SIG-M5 treated with dmso at 0.1 percent for 504 hours (cell line): ENCODE data around the gene LINGO3.

Experiments used
- DNase-seq: peaks from one replicate; lab custom pipeline; 2025; ENCODE audit not compliant: unreplicated experiment; lab: John Stamatoyannopoulos, UW

Gene LINGO3

DNA sequence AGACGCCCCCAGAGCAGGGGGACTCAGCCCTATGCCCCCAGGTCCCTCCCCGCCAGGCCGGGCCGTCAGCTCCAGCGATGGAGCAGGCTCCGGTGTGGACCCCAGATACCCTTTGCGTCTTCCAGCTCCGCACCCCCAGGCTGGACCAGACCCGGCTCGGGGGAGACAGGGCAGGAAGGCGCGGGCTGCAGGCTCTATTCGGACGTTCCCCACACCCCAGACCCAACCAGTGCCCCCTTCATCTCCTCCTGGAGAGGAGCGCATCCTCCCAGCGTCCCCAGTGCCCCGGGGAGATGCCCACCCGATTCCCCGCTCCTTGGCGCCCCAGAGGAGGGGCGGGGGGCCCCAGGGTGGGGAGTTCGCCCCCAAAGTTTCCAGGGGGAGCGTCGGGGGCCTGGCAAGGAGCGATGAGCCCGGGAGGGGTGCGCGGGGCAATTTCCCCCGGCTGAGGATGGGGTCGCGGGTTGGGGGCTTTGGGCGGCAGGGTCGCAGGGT is 389 bp downstream of the LINGO3 start:
- no peak for DNase-seq

DNA sequence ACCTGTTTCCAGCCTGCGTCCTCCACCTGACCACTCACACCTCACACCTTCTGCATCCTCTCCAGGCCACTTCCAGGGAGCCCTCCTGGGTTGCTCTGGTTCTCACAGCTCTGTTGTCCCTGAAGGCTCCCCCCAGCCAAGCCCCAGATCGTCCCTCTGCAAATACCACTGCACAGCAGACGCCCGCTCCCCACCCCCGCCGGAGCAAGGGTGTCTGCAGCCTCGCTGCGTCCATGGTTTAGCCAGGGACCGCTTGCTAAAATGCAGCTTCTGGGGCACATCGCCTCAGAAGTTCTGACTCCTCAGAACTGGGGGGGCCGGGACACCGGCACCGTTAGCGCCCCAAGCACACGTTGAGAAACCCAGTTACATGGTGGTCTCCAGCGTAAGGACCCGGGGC is 983 bp downstream of the LINGO3 start:
- no peak for DNase-seq

DNA sequence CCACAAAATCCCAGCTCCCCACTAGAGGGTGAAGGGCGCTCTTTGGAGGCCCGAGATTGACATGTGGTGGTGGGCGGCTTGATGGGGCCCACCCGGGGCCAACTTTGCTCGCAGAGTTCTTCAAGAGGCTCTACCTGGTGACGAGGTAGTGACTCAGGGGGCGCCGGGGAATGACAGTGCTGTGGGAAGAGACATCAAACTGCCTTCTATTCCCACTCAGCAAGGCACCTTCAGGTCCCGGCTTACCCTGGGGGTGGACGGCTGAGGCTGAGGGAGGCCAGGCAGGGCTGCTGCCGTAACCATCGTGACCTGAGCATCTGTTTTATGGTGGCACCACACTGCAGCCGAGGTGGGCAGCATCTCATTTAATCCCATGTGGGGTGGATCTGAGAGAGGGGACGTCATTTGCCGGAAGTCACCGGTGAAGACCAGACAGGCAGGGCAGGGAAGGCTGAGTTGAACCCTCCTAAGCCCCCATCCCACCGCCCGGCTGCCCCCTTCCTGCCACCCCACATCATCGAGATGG is 1.6 kb downstream of the LINGO3 start:
- DNase-seq, result no peak

DNA sequence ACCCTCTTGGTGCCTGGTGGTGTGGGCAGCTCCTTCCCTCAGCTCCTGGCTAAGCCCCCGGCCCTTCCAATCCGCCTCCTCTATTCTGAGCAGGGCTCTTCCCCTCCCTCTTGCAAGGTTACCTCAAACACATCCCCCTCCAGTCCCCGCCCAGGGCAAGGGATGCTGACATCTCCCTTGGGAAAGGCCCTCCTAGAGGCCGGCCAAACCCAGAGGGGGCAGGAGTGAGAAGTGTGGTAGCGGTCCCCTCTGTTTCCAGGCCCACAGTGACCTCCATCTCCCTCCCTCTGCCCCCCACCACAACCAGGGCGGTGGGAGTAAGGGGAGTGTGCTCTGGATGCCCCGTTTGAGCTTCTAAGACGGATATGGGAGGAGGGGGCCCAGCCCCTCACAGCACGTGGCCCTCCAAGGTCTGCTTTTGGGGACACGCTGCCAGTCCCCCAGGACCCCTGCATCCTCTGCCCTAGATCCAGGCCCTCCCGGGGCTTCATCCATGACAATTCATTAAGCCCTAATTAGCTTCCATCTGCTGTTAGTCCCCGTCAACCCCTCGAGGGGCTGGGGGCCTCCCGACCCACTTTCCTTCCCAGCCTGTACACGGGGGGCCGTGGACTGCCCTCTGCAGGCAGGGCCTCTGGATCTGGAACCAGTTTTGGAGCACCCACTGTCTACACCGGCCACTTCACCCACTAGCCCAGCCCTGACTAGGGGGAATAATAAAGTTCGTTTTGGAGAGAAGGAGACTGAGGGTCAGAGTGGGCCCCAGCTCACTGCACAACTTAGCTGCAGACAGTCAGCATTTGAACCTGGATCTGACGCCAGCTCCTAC is 2.3 kb downstream of the LINGO3 start:
- no peak for DNase-seq

DNA sequence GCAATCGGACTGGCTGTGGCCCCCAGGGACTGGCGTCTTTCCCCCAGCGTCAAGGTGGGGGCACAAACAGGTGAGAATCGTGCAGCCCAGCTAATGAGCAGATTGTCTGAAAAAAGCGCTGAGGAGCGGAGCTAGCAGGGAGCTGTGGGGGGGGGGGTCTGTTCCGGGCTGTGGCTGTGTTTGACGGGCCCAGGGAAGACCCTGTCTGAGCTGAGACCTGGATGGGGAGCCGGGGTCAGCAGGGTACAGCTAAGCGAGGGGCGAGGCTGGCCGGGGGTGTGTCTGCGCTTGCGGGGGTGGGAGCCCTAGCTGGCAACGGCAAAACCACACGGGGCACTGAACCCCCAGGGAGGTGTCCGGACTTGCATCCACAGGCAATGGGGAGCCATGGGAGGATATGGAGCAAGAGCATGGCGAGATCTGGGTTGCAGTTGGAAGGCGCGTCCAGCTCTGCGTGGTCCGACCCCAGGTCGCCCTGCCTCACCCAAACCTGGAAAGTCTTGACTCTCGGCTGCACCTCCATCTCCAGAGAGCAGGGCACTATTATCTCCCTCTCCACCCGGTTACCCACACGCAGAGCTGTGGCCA is 4.6 kb downstream of the LINGO3 start:
- no peak for DNase-seq

DNA sequence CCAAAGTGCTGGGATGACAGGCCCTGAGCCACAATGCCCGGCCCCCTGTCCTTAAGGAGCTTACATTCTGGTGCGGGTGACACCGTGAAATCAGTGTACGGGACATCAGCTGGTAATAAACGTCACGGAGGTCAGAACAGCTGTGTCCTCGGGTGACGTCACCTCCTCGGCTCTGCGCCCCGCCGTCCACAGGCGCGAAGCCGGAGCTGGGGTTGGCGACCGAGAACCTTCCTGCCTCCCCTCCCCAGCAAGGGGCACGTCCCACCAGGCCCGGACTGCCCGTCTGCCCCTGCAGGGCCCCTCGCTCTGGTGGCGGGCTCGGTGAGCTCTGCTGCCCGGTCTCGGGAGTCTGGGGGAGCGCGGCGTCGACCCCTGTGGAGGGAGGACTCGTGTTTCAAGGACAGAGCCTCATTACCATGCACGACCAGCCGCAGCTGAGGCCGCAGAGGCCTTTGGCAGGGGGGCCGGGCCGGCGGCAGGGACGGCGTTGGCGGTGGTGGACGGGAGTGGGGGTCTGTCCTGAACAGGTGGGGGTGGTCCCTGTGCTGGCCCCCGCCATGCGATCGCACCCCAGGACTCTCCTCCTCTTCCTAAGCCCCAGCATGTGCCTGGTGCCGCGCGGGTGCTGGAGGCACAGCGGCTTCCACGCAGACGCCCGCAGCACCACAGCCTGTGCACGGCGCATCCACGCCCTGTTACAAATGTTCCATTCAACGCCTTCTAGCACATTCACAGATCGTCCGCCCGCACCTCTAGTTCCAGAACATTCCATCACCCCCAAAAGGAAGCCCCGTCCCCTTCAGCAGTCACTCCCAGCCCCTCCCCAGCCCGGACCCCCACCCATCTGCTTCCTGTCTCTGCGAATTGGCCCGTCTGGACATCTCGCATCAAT is 5.4 kb downstream of the LINGO3 start:
- no peak for DNase-seq

DNA sequence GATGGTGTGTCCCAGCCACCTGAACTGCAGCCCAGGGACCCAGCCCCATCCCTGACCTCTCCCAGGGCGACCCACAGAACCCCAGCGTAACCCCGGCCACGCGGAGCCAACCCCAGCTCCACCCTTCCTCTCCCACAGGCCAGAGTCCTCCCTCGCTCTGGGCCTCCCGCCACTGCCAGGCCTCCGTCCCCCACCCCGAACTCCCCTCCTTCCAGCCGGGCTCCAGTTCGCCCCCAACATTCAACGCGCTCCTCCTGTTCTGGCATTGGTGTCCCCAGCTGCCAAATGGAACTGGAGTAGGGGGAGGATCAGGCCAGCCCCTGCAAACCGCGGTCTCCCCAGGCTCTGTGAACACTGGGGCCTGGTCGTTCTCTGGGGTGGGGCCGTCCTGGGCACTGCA is 7.4 kb downstream of the LINGO3 start:
- no peak for DNase-seq

GRCh38 chr19:2296141-2296540 is 11.8 kb downstream of the LINGO3 start:
- DNase-seq, result no peak

DNA sequence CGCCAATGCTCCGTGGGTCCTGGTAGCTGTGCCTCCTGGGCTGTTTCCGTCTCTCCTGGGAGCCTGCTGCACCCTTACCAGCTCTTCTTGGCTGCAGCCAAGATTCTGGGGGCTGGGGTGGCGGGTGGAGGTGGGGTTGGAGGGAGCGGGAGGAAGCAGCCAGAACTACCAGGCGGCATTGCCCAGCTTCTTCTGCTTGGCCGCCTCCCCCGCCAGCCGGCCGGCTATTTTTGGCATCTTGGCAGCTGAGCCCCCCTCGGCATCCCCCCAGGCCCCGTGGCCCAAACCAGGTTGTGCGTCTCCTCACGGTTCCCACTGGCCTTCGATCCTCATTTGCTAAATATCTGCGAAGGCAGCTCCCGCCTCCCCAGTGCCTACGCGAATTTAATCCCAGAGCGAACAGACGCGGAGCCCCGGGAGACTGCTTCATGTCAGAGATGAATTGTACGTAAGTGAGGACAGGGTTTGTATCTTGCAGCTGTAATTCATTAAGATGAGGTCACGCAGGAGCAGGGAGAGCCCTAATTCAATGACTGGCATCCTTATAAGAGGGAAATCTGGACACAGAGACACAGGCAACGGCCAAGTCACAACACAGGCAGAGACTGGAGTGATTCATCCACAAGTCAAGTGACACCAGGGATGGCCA is 13.1 kb downstream of the LINGO3 start:
- DNase-seq, result no peak

GRCh38 chr19:2291185-2291751 is 16.7 kb downstream of the LINGO3 start:
- no peak for DNase-seq

DNA sequence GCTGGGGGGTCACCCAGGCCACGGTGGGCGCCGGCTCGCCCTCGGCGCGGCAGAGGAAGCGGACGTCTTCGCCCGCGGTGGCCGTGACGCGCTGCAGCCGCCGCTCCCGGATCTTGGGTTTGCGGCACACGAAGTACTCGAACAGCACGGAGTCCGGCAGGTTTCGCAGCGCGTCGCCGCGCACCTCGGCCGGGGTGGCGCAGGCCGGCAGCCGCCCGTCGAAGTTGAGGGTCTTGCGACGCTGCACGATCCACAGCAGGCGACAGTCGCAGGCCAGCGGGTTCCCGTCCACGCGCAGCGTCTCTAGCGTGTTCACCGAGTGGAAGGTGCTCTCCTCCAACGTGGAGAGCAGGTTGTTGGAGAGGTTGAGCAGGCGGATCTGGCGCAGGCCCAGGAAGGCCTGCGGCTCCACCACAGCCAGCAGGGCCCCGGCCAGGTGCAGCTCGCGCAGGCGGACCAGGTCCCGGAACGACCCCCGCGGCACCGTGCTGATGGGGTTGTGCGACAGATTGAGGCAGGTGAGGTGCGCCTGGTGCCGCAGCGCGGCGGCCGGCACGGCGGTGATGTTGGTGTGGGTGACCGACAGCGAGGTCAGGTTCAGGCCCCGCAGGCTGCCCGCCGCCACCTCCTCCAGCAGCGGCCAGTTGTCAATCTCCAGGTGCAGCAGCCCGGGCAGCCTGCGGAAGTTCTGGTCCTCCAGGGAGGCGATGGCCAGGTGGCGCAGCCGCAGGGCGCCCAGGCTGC is 17.3 kb downstream of the LINGO3 start:
- no peak for DNase-seq

GRCh38 chr19:2289714-2290435 is 18.1 kb downstream of the LINGO3 start:
- peak; percentile 95 for DNase-seq

GRCh38 chr19:2288818-2289713 is 18.9 kb downstream of the LINGO3 start:
- DNase-seq, result no peak

GRCh38 chr19:2288338-2288817 is 19.6 kb downstream of the LINGO3 start:
- no peak for DNase-seq

DNA sequence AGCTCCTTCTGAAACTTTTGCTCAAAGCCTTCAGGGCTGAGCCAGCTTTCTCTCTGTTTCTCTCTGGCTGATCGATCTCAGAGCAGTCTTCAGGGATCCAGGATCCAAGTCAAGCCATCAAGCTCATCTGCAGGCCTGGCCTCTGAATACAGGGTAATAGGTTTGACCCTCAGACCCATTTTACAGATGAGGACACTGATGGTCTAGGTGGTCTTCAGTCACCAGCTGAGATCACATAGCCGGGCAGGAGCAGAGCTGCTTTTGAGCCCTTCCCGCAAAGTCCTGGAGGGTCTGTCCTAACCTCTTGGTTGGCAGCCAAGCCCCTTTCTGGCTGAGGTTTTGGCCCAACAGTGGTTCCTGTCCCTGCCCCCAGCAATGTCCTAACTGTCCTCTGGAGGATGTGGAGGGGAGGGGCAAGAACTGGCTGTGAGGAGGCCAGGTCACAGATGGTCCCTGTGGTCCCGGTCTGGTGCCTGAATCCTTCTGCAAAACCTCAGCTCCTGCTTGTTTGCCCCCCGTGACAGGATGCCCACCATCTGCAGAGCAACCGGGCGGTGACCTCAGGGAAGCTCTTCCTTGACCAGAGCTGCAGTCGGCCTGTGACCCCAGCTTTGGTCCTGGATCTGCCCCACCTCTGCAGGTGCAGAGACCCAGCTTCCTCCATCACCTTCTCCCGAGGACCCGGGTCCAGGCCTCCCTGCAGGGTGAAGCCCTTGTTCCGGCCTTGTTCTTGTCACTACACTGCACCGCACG is 20.2 kb downstream of the LINGO3 start:
- no peak for DNase-seq

- no peak for DNase-seq
Observed at GRCh38 chr19:2286402-2287140, 21.4 kb downstream of the LINGO3 start.
